Large intestine (tissue), 3 donors: ENCODE measurements around the gene LIPH. TPM values are rescaled to one million over a fixed set of nuclear protein-coding genes. Genes with fewer than 3 reads are reported as not detected.
"Not testable (repeated sequence)": the region's sequence is repeated elsewhere in the genome, so short reads cannot be mapped to it uniquely, and the experiment has no call there.

Experiments used
- DNase-seq, 2 donors: peaks; one replicate each; pipeline versions ENCODE4 v3.0.0 to v3.0.0-alpha.2; 2013
- H3K27ac ChIP-seq: one replicate; pipeline ENCODE4 v1.5.1; 2013; ENCODE audit warnings: low read length
- H3K27me3 ChIP-seq: 2 replicates; pipeline ENCODE4 v1.6.1; 2013; ENCODE audit warnings: low read length; ENCODE audit not compliant: control insufficient read depth, insufficient read depth
- H3K36me3 ChIP-seq: 2 replicates; pipeline ENCODE4 v1.6.1; 2013; ENCODE audit warnings: low read length; ENCODE audit not compliant: control insufficient read depth, insufficient read depth
- H3K4me1 ChIP-seq: one replicate; pipeline ENCODE4 v1.6.1; 2013; ENCODE audit warnings: low read length; ENCODE audit not compliant: control insufficient read depth, insufficient read depth
- H3K4me3 ChIP-seq: one replicate; pipeline ENCODE4 v1.5.1; 2013; ENCODE audit warnings: low read length
- H3K9me3 ChIP-seq: one replicate; pipeline ENCODE4 v1.6.1; 2013; ENCODE audit warnings: mild to moderate bottlenecking, low read depth, low read length, moderate library complexity; ENCODE audit not compliant: control insufficient read depth
- WGBS: methylation state at CpG from one replicate; pipeline ENCODE4 v1.1.5; 2013; ENCODE audit warnings: low lambda C conversion rate; ENCODE audit not compliant: insufficient coverage; 5-methylcytosine and 5-hydroxymethylcytosine counted together
- polyA plus RNA-seq: library from polyadenylated mRNA; unstranded; fragments of 120-200 nt; gene quantifications from one replicate; pipeline ENCODE4 v1.2.1, GENCODE V29; 2013

The LIPH gene
- polyA plus RNA-seq, 1 donor: 6.9 TPM

- peaks cover 13% of the 10 kb centered on the region for H3K4me1 ChIP-seq
- WGBS: no CpG with 5 or more reads among the region's 3 CpGs
These were observed 29.8 kb upstream of the LIPH start for GRCh38 chr3:185582236-185582635.

DNA sequence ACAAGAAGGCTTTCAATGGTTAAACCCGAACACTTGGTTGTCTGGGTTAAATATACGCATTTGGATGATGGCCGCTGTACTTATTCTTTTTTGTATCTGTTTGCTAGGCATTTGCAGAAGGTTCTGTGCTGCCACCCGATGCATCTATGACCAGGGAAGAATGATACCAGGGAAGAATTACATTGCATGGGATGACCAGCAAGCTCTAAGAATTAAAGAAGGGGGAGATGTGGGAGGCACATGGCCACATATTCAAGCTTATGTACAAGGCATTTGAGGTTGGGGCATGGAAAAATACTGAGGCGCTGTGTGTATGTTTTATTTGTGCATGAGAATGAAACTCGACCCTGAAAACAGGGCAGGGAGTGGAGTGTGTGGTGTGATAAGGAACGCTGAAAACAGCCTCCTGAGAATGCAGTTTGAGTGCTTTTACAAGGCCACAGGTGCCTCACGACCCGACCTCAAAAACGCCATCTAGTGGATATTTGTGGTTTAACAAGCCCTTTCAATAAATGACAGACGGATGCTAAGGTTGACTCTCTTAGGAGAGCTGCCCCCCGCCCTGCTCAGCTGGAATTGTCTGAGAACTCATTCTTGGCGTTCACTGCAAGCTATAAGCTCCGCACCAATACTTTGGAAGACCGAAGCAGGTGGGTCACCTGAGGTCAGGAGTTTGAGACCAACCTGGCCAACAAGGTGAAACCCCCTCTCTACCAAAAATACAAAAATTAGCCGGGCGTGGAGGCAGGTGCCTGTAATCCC is 22.9 kb upstream of the LIPH start:
- H3K27ac ChIP-seq: peak overlapping the region; percentile 54
- H3K9me3 ChIP-seq, H3K27me3 ChIP-seq, H3K36me3 ChIP-seq, H3K4me1 ChIP-seq, H3K4me3 ChIP-seq: not testable (repeated sequence)
- DNase-seq: peak; percentile 69 to 78
- no CpG with 5 or more reads among the region's 17 CpGs for WGBS

More at GRCh38 chr3:185582236-185582635, 29.8 kb upstream of the LIPH start:
- H3K4me3 ChIP-seq: no peak overlapping the region
- no peak overlapping the region for H3K27ac ChIP-seq
- no peak for DNase-seq
- H3K27me3 ChIP-seq: no peaks in the 10 kb centered on the region
- H3K9me3 ChIP-seq: no peaks in the 10 kb centered on the region
- no peaks in the 10 kb centered on the region for H3K36me3 ChIP-seq

GRCh38 chr3:185572183-185572582 is 19.8 kb upstream of the LIPH start:
- DNase-seq: no peak
- H3K9me3 ChIP-seq: peaks cover 5% of the 10 kb centered on the region
- 100% methylated on average over 1 of the region's 5 CpGs for WGBS
- no peak overlapping the region for H3K27ac ChIP-seq
- H3K36me3 ChIP-seq: no peaks in the 10 kb centered on the region
- H3K4me1 ChIP-seq: peaks cover 6% of the 10 kb centered on the region
- H3K27me3 ChIP-seq: no peaks in the 10 kb centered on the region
- H3K4me3 ChIP-seq: no peak overlapping the region

DNA sequence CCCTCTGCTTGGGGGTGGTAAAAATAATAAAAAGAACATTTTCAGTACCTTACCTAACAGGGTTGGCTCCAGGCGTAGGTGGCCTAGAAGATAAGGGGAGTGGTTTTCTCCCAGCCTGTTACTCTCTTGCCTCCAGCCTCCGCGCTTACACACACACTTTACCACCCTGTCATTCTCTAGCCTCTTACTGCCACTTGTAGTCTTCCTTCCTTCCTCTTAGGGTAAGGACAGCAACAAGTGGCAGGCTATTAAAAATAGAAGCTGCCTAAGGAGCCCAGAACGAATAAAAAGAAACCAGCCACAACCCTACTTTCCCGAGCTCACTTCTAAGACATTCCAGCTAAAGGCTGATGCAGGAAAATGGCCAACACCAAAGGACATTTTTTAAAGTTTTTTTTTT is 9.6 kb upstream of the LIPH start:
- Histone ChIP-seq H3K27me3 (no peaks in the 10 kb centered on the region), H3K4me1 (peaks cover 27% of the 10 kb centered on the region), H3K27ac (peak overlapping the region; percentile 60), H3K9me3 (no peaks in the 10 kb centered on the region), H3K4me3 (no peak overlapping the region), H3K36me3 (no peaks in the 10 kb centered on the region)
- 71% methylated on average over 4 of the region's 5 CpGs for WGBS
- DNase-seq: peak in 1 of 2 donors; percentile 39

DNA sequence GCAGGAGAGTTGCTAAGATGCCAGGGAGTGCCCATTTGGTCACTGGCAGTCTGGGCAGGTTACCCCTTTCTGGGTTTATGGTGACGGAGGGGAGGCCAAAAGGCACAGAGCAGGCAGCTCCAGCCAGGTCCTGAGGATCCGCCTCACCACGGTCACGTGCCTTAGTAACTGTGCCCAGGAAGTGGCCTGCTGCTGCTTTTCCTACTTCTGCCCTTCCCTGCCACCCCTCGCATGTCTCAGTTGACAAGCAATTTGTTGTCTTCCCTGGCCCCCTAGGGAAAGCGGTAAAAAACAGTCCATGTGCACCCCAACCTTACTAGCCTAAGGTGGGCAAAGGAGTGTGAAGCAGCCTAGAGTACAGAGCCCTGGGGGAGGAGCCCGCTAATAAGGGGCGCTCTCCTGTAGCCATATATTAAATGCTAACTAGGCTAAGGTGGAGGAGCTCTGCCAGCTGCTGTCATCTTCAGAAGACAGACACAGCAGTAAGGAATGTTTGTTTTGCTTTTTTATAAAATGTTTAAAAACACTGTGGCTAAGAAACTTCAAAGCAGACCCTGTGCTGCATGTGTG is 9.1 kb upstream of the LIPH start:
- peaks cover 27% of the 10 kb centered on the region for H3K4me1 ChIP-seq
- no CpG with 5 or more reads among the region's 8 CpGs for WGBS

DNA sequence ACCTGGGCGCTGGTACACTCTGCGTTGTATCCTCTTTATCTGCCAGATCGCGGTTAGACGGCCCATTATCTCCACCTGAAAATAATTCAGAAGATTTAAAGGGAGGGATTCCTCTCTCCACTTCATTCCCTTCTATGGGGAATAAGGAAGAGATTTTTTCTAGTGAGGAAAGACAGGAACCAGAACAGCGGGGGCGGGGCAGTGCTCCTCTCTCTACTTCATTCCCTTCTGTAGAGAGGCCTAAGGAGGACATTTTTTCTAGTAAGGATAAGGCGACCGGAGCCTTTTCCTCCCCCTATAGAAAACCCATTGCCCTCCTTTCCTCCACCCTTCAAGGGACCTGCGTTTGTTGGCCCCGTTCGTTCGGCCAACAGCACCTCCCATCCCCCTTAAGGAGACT is 8.3 kb upstream of the LIPH start:
- 90% methylated on average over 4 of the region's 13 CpGs for WGBS
- Histone ChIP-seq H3K4me3 (no peak overlapping the region), H3K27ac (no peak overlapping the region), H3K36me3 (no peaks in the 10 kb centered on the region), H3K27me3 (no peaks in the 10 kb centered on the region), H3K4me1 (peaks cover 32% of the 10 kb centered on the region), H3K9me3 (no peaks in the 10 kb centered on the region)
- DNase-seq: no peak

More for the DNA sequence above, 9.1 kb upstream of the LIPH start:
- Histone ChIP-seq H3K4me3 (no peak overlapping the region), H3K36me3 (no peaks in the 10 kb centered on the region), H3K27me3 (no peaks in the 10 kb centered on the region), H3K27ac (peak overlapping the region; percentile 60), H3K9me3 (no peaks in the 10 kb centered on the region)
- DNase-seq: no peak

GRCh38 chr3:185559706-185560090 is 7.3 kb upstream of the LIPH start:
- Histone ChIP-seq H3K27me3 (no peaks in the 10 kb centered on the region), H3K27ac (no peak overlapping the region), H3K36me3 (no peaks in the 10 kb centered on the region), H3K4me1 (peaks cover 35% of the 10 kb centered on the region), H3K9me3 (peaks cover under 1% of the 10 kb centered on the region), H3K4me3 (no peak overlapping the region)
- no CpG with 5 or more reads among the region's 12 CpGs for WGBS
- DNase-seq: no peak

DNA sequence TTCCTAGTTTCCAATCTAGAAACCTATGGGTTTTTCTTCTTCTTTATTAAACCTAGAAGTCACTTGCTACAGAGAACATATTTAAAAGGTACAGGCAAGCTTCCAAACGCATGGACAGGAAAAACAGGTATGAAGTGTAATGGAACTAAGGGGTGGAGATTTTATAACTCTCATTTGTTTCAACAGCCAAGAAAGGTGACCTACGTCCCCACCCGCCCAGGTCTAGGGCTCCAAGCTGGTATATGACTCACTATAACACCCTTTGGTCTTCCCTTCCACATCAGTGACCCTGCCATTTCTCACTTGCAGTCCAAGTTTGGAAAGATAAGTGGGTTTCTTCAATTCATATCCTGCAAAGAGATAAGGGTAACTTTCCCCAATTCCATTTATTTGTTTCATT is 6.0 kb upstream of the LIPH start:
- Histone ChIP-seq H3K4me1 (peaks cover 35% of the 10 kb centered on the region), H3K27ac (peak overlapping the region; percentile 96), H3K27me3 (no peaks in the 10 kb centered on the region), H3K9me3 (peaks cover 3% of the 10 kb centered on the region), H3K4me3 (no peak overlapping the region), H3K36me3 (no peaks in the 10 kb centered on the region)
- peak; percentile 95 to 98 for DNase-seq
- WGBS: no CpG with 5 or more reads among the region's 3 CpGs

GRCh38 chr3:185556640-185557039 is 4.3 kb upstream of the LIPH start:
- not testable (repeated sequence) for H3K9me3 ChIP-seq, H3K4me3 ChIP-seq, H3K27me3 ChIP-seq, DNase-seq, H3K36me3 ChIP-seq, H3K27ac ChIP-seq
- peaks cover 31% of the 10 kb centered on the region for H3K4me1 ChIP-seq
- WGBS: no CpG with 5 or more reads among the region's 6 CpGs

DNA sequence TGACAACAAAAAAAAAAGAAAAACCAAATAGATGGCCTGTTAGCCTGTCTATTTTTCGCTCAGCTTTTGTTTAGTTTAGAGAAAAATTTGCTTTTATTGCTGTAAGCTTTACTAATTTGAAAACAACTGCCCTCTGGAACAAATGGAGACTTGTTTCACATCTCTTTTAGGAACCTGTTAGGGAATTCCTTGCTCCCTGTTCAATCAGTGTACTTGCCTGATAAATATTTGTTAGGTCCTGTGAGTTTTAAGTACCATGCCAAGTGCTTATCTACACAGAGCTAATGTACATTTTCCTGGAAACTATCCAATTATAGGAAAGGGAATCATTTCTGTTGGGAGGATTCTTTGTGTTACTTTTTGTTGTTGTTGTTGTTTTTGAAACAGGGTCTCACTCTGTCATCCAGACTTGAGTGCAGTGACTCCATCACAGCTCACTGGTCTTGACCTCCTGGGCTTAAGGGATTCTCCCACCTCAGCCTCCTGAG is 3.5 kb upstream of the LIPH start:
- no CpG with 5 or more reads among the region's 1 CpG for WGBS
- Histone ChIP-seq H3K27me3 (no peaks in the 10 kb centered on the region), H3K36me3 (no peaks in the 10 kb centered on the region), H3K4me1 (peaks cover 23% of the 10 kb centered on the region), H3K27ac (no peak overlapping the region), H3K4me3 (no peak overlapping the region), H3K9me3 (peaks cover 3% of the 10 kb centered on the region)
- no peak for DNase-seq
